A673 (cell line): ENCODE data around the gene TTLL11.

ENCODE experiments used
- EZH2 ChIP-seq: fragments of 200-600 bp; sonication (generic); IDR thresholded peaks from 2 replicates; pipeline ENCODE4 v1.6.1; 2017; ENCODE audit warnings: borderline replicate concordance, low read depth, mild to moderate bottlenecking, mixed read lengths, antibody characterized with exemption, low read length; ENCODE audit not compliant: poor library complexity, severe bottlenecking
- TF ChIP-seq, protein P1 (sequence below): fragments of 300-800, 200-600 bp; sonication (generic); conservative IDR thresholded peaks from 2 replicates; pipeline ENCODE4 v1.5.1; 2017; ENCODE audit warnings: low read depth, mild to moderate bottlenecking, antibody characterized with exemption, low read length, moderate library complexity, mixed read lengths

DNA sequence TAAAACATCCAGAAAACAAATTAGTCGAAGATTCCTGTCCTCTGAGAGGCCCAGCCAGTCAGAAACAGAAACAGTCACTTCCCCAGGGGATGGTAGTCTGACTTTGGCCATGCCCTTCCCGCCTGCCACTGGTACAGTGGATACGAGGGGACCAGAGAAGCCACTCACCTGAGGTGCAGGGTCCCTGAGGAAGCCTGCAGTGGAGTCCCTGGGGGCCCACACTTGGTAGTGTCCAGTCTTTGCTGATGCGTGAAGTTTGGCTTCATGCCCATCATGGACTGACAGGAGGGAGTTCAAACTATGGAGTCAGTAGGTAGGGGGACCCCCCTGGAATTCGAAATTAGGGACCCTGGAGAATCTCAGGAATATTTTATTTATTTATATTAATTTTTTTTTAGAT, 294.2 kb downstream of the TTLL11 start:
- TF ChIP-seq, protein P1, sequence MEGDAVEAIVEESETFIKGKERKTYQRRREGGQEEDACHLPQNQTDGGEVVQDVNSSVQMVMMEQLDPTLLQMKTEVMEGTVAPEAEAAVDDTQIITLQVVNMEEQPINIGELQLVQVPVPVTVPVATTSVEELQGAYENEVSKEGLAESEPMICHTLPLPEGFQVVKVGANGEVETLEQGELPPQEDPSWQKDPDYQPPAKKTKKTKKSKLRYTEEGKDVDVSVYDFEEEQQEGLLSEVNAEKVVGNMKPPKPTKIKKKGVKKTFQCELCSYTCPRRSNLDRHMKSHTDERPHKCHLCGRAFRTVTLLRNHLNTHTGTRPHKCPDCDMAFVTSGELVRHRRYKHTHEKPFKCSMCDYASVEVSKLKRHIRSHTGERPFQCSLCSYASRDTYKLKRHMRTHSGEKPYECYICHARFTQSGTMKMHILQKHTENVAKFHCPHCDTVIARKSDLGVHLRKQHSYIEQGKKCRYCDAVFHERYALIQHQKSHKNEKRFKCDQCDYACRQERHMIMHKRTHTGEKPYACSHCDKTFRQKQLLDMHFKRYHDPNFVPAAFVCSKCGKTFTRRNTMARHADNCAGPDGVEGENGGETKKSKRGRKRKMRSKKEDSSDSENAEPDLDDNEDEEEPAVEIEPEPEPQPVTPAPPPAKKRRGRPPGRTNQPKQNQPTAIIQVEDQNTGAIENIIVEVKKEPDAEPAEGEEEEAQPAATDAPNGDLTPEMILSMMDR = no peak
- no peak for TF ChIP-seq EZH2
